H9 (cell line): ENCODE data around the gene EGR4. TPM values are rescaled to one million over a fixed set of nuclear protein-coding genes. Genes with fewer than 3 reads are reported as not detected.

Source experiments
- DNase-seq: peaks from one replicate; pipeline ENCODE4 v3.0.0-alpha.2; 2017
- H2AFZ ChIP-seq: one replicate; pipeline ENCODE4 v1.6.1; 2013; ENCODE audit warnings: mild to moderate bottlenecking, low read length, control low read depth, moderate library complexity
- H2AK5ac ChIP-seq: 2 replicates; pipeline ENCODE4 v1.6.1; 2013; ENCODE audit warnings: low read length, control low read depth, mixed read lengths; ENCODE audit not compliant: insufficient read length
- H2BK120ac ChIP-seq: one replicate; pipeline ENCODE4 v1.6.1; 2013; ENCODE audit warnings: low read depth, mild to moderate bottlenecking, low read length, control low read depth, inconsistent platforms; ENCODE audit not compliant: poor library complexity, severe bottlenecking
- H2BK12ac ChIP-seq: 2 replicates; pipeline ENCODE4 v1.6.1; 2013; ENCODE audit warnings: low read length, control low read depth, mixed read lengths, low read depth; ENCODE audit not compliant: insufficient read length
- H2BK15ac ChIP-seq: 2 replicates; pipeline ENCODE4 v1.6.1; 2013; ENCODE audit warnings: low read depth, low read length, control low read depth
- H2BK20ac ChIP-seq: one replicate; pipeline ENCODE4 v1.6.1; 2013; ENCODE audit warnings: low read depth, mild to moderate bottlenecking, low read length, control low read depth, inconsistent platforms; ENCODE audit not compliant: poor library complexity, severe bottlenecking
- H2BK5ac ChIP-seq: 2 replicates; pipeline ENCODE4 v1.6.1; 2013; ENCODE audit warnings: low read length, control low read depth, mixed read lengths; ENCODE audit not compliant: insufficient read length
- H3K14ac ChIP-seq: 2 replicates; pipeline ENCODE4 v1.6.1; 2013; ENCODE audit warnings: low read length, control low read depth; ENCODE audit not compliant: insufficient read depth
- H3K18ac ChIP-seq: 2 replicates; pipeline ENCODE4 v1.6.1; 2013; ENCODE audit warnings: low read depth, mild to moderate bottlenecking, mixed read lengths, low read length, control low read depth; ENCODE audit not compliant: insufficient read length
- H3K23ac ChIP-seq: 2 replicates; pipeline ENCODE4 v1.6.1; 2013; ENCODE audit warnings: low read length, control low read depth, mixed read lengths, low read depth; ENCODE audit not compliant: insufficient read length
- H3K23me2 ChIP-seq: 2 replicates; pipeline ENCODE4 v1.6.1; 2013; ENCODE audit warnings: low read depth, mild to moderate bottlenecking, mixed read lengths, low read length, control low read depth; ENCODE audit not compliant: insufficient read length, poor library complexity, severe bottlenecking
- H3K27ac ChIP-seq: 2 replicates; pipeline ENCODE4 v1.5.1; 2013; ENCODE audit warnings: low read length, control low read depth, mixed read lengths, low read depth; ENCODE audit not compliant: insufficient read length
- H3K27me3 ChIP-seq: 2 replicates; pipeline ENCODE4 v1.6.1; 2013; ENCODE audit warnings: low read length, control low read depth, inconsistent platforms; ENCODE audit not compliant: insufficient read depth
- H3K4ac ChIP-seq: 2 replicates; pipeline ENCODE4 v1.6.1; 2013; ENCODE audit warnings: low read depth, mild to moderate bottlenecking, control low read depth, inconsistent platforms, low read length, moderate library complexity
- H3K4me1 ChIP-seq: 2 replicates; pipeline ENCODE4 v1.6.1; 2013; ENCODE audit warnings: low read length, control low read depth, inconsistent platforms; ENCODE audit not compliant: insufficient read depth
- H3K4me2 ChIP-seq: 2 replicates; pipeline ENCODE4 v1.6.1; 2013; ENCODE audit warnings: low read length, control low read depth, mixed read lengths; ENCODE audit not compliant: insufficient read length, insufficient read depth
- H3K56ac ChIP-seq: 2 replicates; pipeline ENCODE4 v1.6.1; 2013; ENCODE audit warnings: low read depth, mild to moderate bottlenecking, mixed read lengths, low read length, control low read depth; ENCODE audit not compliant: insufficient read length
- H3K79me1 ChIP-seq: 2 replicates; pipeline ENCODE4 v1.6.1; 2013; ENCODE audit warnings: low read depth, mild to moderate bottlenecking, moderate library complexity, low read length, control low read depth, inconsistent platforms; ENCODE audit not compliant: insufficient read depth, poor library complexity, severe bottlenecking
- H3K79me2 ChIP-seq: 2 replicates; pipeline ENCODE4 v1.6.1; 2013; ENCODE audit warnings: low read length, control low read depth, inconsistent platforms; ENCODE audit not compliant: insufficient read depth
- H3K9ac ChIP-seq: 2 replicates; pipeline ENCODE4 v1.6.1; 2013; ENCODE audit warnings: low read length, control low read depth, mixed read lengths; ENCODE audit not compliant: insufficient read length; ENCODE audit errors: extremely low read depth
- H3K9me3 ChIP-seq: one replicate; pipeline ENCODE4 v1.6.1; 2013; ENCODE audit warnings: low read depth, low read length, inconsistent platforms; ENCODE audit not compliant: control insufficient read depth
- H3T11ph ChIP-seq: one replicate; pipeline ENCODE4 v1.6.1; 2013; ENCODE audit warnings: mild to moderate bottlenecking, low read length, control low read depth, inconsistent platforms
- H4K20me1 ChIP-seq: one replicate; pipeline ENCODE4 v1.6.1; 2013; ENCODE audit not compliant: control insufficient read depth, insufficient read length, insufficient read depth
- H4K5ac ChIP-seq: 2 replicates; pipeline ENCODE4 v1.6.1; 2013; ENCODE audit warnings: low read depth, mild to moderate bottlenecking, mixed read lengths, low read length, control low read depth; ENCODE audit not compliant: insufficient read length
- H4K8ac ChIP-seq: replicated peaks from 2 replicates; pipeline ENCODE4 v1.6.1; 2013; ENCODE audit warnings: low read length, control low read depth, mixed read lengths, low read depth; ENCODE audit not compliant: insufficient read length
- H4K91ac ChIP-seq: 2 replicates; pipeline ENCODE4 v1.6.1; 2013; ENCODE audit warnings: low read depth, mild to moderate bottlenecking, moderate library complexity, mixed read lengths, low read length, control low read depth; ENCODE audit not compliant: insufficient read length
- H3K27ac Mint-ChIP-seq, 3 experiments: 2 replicates in 2 of 3; 3 replicates in 1 of 3; pipeline ENCODE4 v1.8.0; 2020 to 2021; ENCODE audit warnings: mixed read lengths in 3 of 3, mild to moderate bottlenecking in 1 of 3, moderate library complexity in 1 of 3
- H3K27me3 Mint-ChIP-seq: 2 replicates; pipeline ENCODE4 v1.8.0; 2021; ENCODE audit warnings: low read depth, mild to moderate bottlenecking, moderate library complexity, mixed read lengths
- H3K36me3 Mint-ChIP-seq, 3 experiments: 2 replicates in 2 of 3; 3 replicates in 1 of 3; pipeline ENCODE4 v1.8.0; 2020 to 2021; ENCODE audit warnings: low read depth in 3 of 3, mixed read lengths in 3 of 3; ENCODE audit not compliant: insufficient read depth in 1 of 3
- H3K4me1 Mint-ChIP-seq, 2 experiments: 2 replicates each; pipeline ENCODE4 v1.8.0; 2020; ENCODE audit warnings: mixed read lengths in 2 of 2
- H3K4me3 Mint-ChIP-seq, 2 experiments: 2 replicates in 1 of 2; 3 replicates in 1 of 2; pipeline ENCODE4 v1.8.0; 2020 to 2021; ENCODE audit warnings: mild to moderate bottlenecking in 2 of 2, mixed read lengths in 2 of 2, moderate library complexity in 1 of 2
- H3K9me3 Mint-ChIP-seq, 2 experiments: 2 replicates in 1 of 2; 3 replicates in 1 of 2; pipeline ENCODE4 v1.8.0; 2020; ENCODE audit warnings: mild to moderate bottlenecking in 2 of 2, mixed read lengths in 2 of 2, moderate library complexity in 1 of 2
- WGBS: extraction: QIAGEN DNeasy Blood & Tissue Kit; methylation state at CpG from one replicate; pipeline ENCODE4 v1.1.7; 2013; ENCODE audit warnings: missing lambda C conversion rate, low lambda C conversion rate, mixed read lengths; ENCODE audit not compliant: insufficient read length; ENCODE audit errors: extremely low coverage; 5-methylcytosine and 5-hydroxymethylcytosine counted together
- total RNA-seq: library from RNA; stranded (reverse); gene quantifications from 2 replicates; pipeline ENCODE4 v1.2.1, GENCODE V29; 2021
- TF ChIP-seq, protein P1 (sequence below): fragments of 200-600 bp; sonication (generic); conservative IDR thresholded peaks from 3 replicates; pipeline ENCODE4 v1.8.0; 2021; ENCODE audit warnings: antibody characterized with exemption, mild to moderate bottlenecking

EGR4 gene
- total RNA-seq, 1 experiment from 2014 or later = 0.85 TPM

DNA sequence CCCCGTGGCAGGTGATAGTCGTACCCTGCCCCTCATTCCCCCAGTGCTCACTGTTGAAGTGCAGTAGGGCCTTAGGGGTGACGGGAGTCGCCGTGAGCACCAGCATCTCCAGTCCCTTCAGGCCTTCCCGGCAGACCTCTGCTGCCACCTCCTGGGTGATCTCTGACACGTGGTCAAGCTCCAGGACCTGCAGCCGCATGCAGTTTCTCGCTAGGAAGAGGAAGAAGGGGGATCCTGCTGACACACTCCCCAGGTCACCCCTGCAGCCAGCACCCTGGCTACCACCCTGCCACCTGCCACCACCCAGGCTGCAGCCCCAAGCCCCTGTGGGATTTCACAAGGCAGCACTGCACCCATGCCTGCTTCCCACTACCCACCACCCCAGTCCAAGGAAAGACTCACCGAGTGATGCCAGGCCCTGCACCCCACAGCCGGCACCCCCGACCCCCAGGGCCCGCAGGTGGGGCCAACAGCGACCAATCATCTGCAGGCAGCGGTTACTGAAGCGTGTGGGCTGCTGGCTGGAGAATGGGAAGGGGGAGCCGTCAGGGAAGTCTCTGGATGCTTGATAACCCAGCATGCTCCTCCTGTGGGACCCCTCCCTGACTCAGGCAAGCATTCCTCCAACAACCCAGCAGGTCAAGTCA lies 32.9 kb downstream of the EGR4 start:
- Histone ChIP-seq H2BK5ac (no peak overlapping the region), H2BK120ac (no peak overlapping the region), H3K4ac (no peak overlapping the region), H2AFZ (no peak overlapping the region), H3K4me2 (no peak overlapping the region), H3K23ac (no peak overlapping the region), H4K8ac (no peak overlapping the region), H3K23me2 (no peaks in the 10 kb centered on the region), H4K20me1 (no peaks in the 10 kb centered on the region), H3K27me3 (no peaks in the 10 kb centered on the region), H3K18ac (no peak overlapping the region), H2AK5ac (no peak overlapping the region), H3K9me3 (no peaks in the 10 kb centered on the region), H3K27ac (no peak overlapping the region), H3T11ph (no peak overlapping the region), H3K79me1 (no peaks in the 10 kb centered on the region), H3K9ac (no peak overlapping the region), H3K79me2 (no peaks in the 10 kb centered on the region), H3K56ac (no peak overlapping the region), H3K4me1 (no peaks in the 10 kb centered on the region), H2BK12ac (no peak overlapping the region), H4K5ac (no peak overlapping the region), H4K91ac (no peak overlapping the region), H2BK15ac (no peak overlapping the region), H3K14ac (no peak overlapping the region), H2BK20ac (no peak overlapping the region)
- Mint-ChIP-seq H3K27ac (no peak overlapping the region; a peak in 1 of 7 replicates), H3K9me3 (no peaks in the 10 kb centered on the region; a peak in 1 of 5 replicates), H3K36me3 (peaks cover 13 to 39% (median 26%) of the 10 kb centered on the region in 3 experiments; a peak in 6 of 7 replicates), H3K4me3 (no peak overlapping the region), H3K4me1 (peaks cover 13 to 17% of the 10 kb centered on the region in 2 experiments), H3K27me3 (no peaks in the 10 kb centered on the region; the same call in 1 of the 2 replicates)
- no CpG with 5 or more reads among the region's 17 CpGs for WGBS
- peak; percentile 83 for DNase-seq
- TF ChIP-seq, protein P1, sequence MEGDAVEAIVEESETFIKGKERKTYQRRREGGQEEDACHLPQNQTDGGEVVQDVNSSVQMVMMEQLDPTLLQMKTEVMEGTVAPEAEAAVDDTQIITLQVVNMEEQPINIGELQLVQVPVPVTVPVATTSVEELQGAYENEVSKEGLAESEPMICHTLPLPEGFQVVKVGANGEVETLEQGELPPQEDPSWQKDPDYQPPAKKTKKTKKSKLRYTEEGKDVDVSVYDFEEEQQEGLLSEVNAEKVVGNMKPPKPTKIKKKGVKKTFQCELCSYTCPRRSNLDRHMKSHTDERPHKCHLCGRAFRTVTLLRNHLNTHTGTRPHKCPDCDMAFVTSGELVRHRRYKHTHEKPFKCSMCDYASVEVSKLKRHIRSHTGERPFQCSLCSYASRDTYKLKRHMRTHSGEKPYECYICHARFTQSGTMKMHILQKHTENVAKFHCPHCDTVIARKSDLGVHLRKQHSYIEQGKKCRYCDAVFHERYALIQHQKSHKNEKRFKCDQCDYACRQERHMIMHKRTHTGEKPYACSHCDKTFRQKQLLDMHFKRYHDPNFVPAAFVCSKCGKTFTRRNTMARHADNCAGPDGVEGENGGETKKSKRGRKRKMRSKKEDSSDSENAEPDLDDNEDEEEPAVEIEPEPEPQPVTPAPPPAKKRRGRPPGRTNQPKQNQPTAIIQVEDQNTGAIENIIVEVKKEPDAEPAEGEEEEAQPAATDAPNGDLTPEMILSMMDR = peak; percentile 68
